Stomach (tissue), 9 donors: ENCODE measurements around the gene PALLD. TPM values are rescaled to one million over a fixed set of nuclear protein-coding genes. Genes with fewer than 3 reads are reported as not detected.

Experiments
- DNase-seq, 2 donors: peaks; one replicate each; pipeline versions ENCODE4 v3.0.0 to v3.0.0-alpha.2; 2013 to 2019
- H3K27ac ChIP-seq, 5 donors: fragments of 200-600 bp in 4 of 5; sonication (generic) in 4 of 5; one replicate each; pipeline ENCODE4 v1.5.1; 2013 to 2019; ENCODE audit warnings: mild to moderate bottlenecking in 1 of 5, moderate library complexity in 1 of 5
- H3K27me3 ChIP-seq, 3 donors: fragments of 200-600 bp; sonication (generic); one replicate each; pipeline ENCODE4 v1.5.1; 2017 to 2019; ENCODE audit warnings: mixed run types in 1 of 3
- H3K36me3 ChIP-seq, 4 donors: fragments of 200-600 bp; sonication (generic); 1 replicate in 3 of 4; 2 replicates in 1 of 4; pipeline ENCODE4 v1.5.1; 2016 to 2019
- H3K4me1 ChIP-seq, 4 donors: fragments of 200-600 bp; sonication (generic); one replicate each; pipeline ENCODE4 v1.5.1; 2016 to 2019
- H3K4me3 ChIP-seq, 4 donors: fragments of 200-600 bp; sonication (generic) in 3 of 4; one replicate each; pipeline ENCODE4 v1.5.1; 2016 to 2019; ENCODE audit warnings: mild to moderate bottlenecking in 1 of 4
- H3K9me3 ChIP-seq, 4 donors: fragments of 200-600 bp; sonication (generic); one replicate each; pipeline ENCODE4 v1.5.1; 2016 to 2019
- EP300 ChIP-seq: sonication (generic); formaldehyde crosslinking; IDR thresholded peaks from one replicate; pipeline ENCODE4 v1.6.1; 2017; ENCODE audit warnings: antibody characterized with exemption
- POLR2A ChIP-seq, 4 donors: fragments of 450-650 bp; IDR thresholded peaks; one replicate each; pipeline ENCODE4 v1.6.1; 2016; ENCODE audit warnings: antibody characterized with exemption in 4 of 4, control low read depth in 2 of 4, mild to moderate bottlenecking in 1 of 4, moderate library complexity in 1 of 4
- POLR2AphosphoS5 ChIP-seq, 3 donors: sonication (generic); formaldehyde crosslinking; IDR thresholded peaks; one replicate each; pipeline ENCODE4 v1.6.1; 2016; ENCODE audit warnings: antibody characterized with exemption in 3 of 3
- WGBS, 5 donors: extraction: QIAGEN DNeasy Blood & Tissue Kit in 3 of 5; methylation state at CpG; one replicate each; pipeline versions ENCODE4 v1.1.5 to v1.1.7; 2013 to 2018; 5-methylcytosine and 5-hydroxymethylcytosine counted together
- intact Hi-C: fragments of 100-400 bp; cut with DNase I; formaldehyde crosslinking; loops from one replicate; pipeline ENCODE4 v1.15.1; 2023; ENCODE audit warnings: low total_unique reads
- polyA plus RNA-seq, 3 donors: library from polyadenylated mRNA; stranded (reverse); fragments of 200-250 nt; gene quantifications; one replicate each; pipeline ENCODE4 v1.2.3, GENCODE V29; 2013
- total RNA-seq, 5 donors: library from RNA; depleted of rRNA; stranded (reverse); fragments of >200 nt; gene quantifications; one replicate each; pipeline versions ENCODE4 v1.1.0 to v1.2.3, GENCODE V29; 2014 to 2016
- TF ChIP-seq, protein P1 (sequence below), 7 experiments: fragments of 450-650 bp in 4 of 7; fragments of 200-600 bp in 3 of 7; sonication (generic) in 3 of 7; IDR thresholded peaks; one replicate each; pipeline ENCODE4 v1.5.1; 2016 to 2019; ENCODE audit warnings: antibody characterized with exemption in 7 of 7, control low read depth in 2 of 7, mild to moderate bottlenecking in 1 of 7
- donor health status: healthy with polysubstance abuse.
- donor health status: Bipolar disorder and iron deficiency.
- donor health status: healthy.

The PALLD gene
- total and polyA plus RNA-seq, 8 donors, result 75.9 to 984 (median 206) TPM

DNA sequence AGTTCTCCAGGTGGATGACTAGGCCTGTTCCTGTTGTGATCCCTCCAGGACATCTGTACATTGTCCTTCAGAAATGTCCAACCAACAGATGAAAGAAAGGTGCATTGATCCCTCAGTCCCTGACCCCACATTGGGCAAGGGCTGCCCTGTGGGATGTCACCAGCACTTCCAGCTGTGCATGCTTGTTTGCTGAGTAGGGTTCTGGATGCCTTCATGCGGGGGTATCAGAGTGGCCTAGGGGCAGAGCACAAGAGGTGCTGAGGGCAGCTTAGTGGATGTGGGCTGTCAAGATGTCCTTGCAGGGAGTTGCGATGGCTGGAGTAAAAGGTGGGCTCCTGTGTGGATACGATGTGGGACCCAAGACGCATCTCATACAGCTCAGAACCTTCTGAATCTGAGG, 112.5 kb downstream of the PALLD start:
- WGBS, 5 donors, result 81 to 98% (median 85%) methylated on average over 4 of the region's 4 CpGs
- no peak overlapping the region for H3K27ac ChIP-seq
- no peaks in the 10 kb centered on the region for H3K9me3 ChIP-seq
- intact Hi-C loops, result no loop called here
- no peaks in the 10 kb centered on the region for H3K36me3 ChIP-seq
- TF ChIP-seq, protein P1, sequence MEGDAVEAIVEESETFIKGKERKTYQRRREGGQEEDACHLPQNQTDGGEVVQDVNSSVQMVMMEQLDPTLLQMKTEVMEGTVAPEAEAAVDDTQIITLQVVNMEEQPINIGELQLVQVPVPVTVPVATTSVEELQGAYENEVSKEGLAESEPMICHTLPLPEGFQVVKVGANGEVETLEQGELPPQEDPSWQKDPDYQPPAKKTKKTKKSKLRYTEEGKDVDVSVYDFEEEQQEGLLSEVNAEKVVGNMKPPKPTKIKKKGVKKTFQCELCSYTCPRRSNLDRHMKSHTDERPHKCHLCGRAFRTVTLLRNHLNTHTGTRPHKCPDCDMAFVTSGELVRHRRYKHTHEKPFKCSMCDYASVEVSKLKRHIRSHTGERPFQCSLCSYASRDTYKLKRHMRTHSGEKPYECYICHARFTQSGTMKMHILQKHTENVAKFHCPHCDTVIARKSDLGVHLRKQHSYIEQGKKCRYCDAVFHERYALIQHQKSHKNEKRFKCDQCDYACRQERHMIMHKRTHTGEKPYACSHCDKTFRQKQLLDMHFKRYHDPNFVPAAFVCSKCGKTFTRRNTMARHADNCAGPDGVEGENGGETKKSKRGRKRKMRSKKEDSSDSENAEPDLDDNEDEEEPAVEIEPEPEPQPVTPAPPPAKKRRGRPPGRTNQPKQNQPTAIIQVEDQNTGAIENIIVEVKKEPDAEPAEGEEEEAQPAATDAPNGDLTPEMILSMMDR (IDR thresholded peaks at IDR 0.05), result no peak
- TF ChIP-seq EP300, result no peak
- no peak for TF ChIP-seq POLR2A (IDR thresholded peaks at IDR 0.05)
- TF ChIP-seq POLR2AphosphoS5 (IDR thresholded peaks at IDR 0.05), result no peak
- no peak overlapping the region for H3K4me3 ChIP-seq
- no peak for DNase-seq
- H3K27me3 ChIP-seq, result no peaks in the 10 kb centered on the region
- peaks cover 0 to 11% (median 10%) of the 10 kb centered on the region in 4 donors for H3K4me1 ChIP-seq

DNA sequence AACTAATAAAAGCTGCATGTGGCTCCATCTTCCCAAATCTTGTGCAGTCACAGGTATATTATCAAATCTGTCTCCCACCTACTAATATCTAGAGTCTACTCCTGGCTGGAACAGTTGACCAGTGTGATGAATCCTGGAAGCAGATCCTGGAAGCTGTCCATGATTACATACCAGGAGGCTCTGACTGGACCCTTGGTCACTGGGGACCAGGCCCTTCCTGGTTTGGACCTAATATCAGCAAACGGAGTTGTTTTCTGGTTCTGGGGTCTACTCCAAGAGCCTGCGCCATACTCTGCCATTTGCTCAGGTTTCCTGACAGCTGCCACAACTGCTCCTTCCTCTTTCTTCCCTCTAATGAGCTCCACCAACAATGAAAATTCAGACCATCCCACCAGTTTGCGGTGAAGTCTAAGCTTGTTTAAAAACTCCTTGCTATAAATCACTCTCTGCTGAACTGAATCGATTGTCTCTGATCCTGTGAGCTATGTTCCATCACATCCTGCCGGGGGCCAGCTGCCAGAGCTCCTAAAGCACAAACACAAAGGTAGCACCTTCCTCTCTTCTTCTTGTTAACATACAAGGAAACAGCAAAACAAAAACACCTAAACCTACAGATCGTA, 114.2 kb downstream of the PALLD start:
- H3K4me1 ChIP-seq, result no peaks in the 10 kb centered on the region
- no peaks in the 10 kb centered on the region for H3K9me3 ChIP-seq
- no peaks in the 10 kb centered on the region for H3K27me3 ChIP-seq
- H3K36me3 ChIP-seq, result no peaks in the 10 kb centered on the region
- TF ChIP-seq POLR2A (IDR thresholded peaks at IDR 0.05) (no peak), EP300 (no peak), POLR2AphosphoS5 (IDR thresholded peaks at IDR 0.05) (no peak)
- TF ChIP-seq, protein P1 (IDR thresholded peaks at IDR 0.05), result no peak
- intact Hi-C loops, result no loop called here
- H3K4me3 ChIP-seq, result no peak overlapping the region
- whole genome bisulfite sequencing, 5 donors, result 66 to 77% (median 71%) methylated on average over 6 of the region's 6 CpGs
- no peak overlapping the region for H3K27ac ChIP-seq
- DNase-seq, result no peak

DNA sequence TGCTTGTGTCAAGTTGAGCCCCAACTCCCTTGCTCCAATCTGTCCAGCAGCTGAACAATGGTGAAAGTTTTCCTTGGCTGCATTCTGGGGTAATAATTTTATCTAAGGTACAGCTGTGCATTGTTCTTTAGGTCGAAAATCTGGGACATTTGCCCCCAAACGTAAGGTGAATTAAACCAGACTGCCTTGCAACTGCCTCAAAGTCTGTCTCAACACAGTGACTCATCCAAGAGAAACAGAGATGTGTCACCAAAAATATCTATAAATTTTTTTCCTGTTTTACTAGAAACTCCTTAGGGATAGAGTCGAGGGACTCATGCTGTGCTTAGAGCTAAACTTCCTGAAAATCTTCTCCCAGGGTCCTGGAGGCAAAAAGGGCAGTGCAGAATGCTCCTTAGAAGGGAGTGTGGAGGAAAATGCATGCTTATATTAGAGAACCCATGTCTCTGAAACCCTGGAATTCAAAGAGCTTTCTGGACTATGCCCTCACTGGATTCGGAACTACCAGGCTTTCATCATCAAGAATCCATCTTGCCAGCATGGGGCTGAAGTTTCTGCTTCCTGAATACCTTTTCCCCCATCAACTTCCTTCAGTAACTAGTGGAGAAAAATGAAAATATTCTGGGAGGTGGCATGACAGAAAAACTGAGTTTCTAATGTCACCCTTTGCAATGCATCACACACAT, 115.7 kb downstream of the PALLD start:
- DNase-seq, result no peak
- TF ChIP-seq POLR2AphosphoS5 (IDR thresholded peaks at IDR 0.05), result no peak
- TF ChIP-seq EP300, result no peak
- TF ChIP-seq POLR2A (IDR thresholded peaks at IDR 0.05), result no peak
- TF ChIP-seq, protein P1 (IDR thresholded peaks at IDR 0.05), result no peak
- Histone ChIP-seq H3K9me3 (no peaks in the 10 kb centered on the region), H3K4me1 (no peaks in the 10 kb centered on the region), H3K27me3 (no peaks in the 10 kb centered on the region), H3K36me3 (no peaks in the 10 kb centered on the region), H3K4me3 (no peak overlapping the region), H3K27ac (no peak overlapping the region)
- intact Hi-C loops, result no loop called here
- 61 to 67% (median 65%) methylated on average over 4 of the region's 4 CpGs for WGBS, 5 donors

DNA sequence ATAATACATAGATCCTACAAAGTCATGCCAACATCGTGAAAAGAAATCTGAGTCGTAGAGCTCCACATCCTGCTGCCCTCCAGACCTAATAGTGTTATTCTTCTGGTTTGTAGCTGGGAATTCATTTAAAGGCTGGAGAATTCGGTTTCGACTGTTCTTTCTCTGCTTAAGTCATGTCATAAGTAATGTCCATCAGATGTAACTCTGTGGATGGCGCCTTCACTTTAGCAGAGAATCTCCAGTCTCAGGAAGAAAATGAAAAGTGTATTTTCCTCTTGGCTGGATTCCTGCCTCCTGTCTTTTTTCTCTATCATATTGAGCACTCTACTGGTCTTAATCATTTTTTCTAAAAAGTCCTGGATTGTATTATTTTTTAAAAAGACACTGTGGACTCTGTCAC, 117.0 kb downstream of the PALLD start:
- no peaks in the 10 kb centered on the region for H3K9me3 ChIP-seq
- no peak overlapping the region for H3K4me3 ChIP-seq
- no peaks in the 10 kb centered on the region for H3K4me1 ChIP-seq
- no peak overlapping the region for H3K27ac ChIP-seq
- WGBS, 5 donors, result 89 to 94% (median 93%) methylated on average over 5 of the region's 5 CpGs
- intact Hi-C loops, result no loop called here
- DNase-seq, result no peak
- H3K27me3 ChIP-seq, result no peaks in the 10 kb centered on the region
- TF ChIP-seq, protein P1 (IDR thresholded peaks at IDR 0.05), result no peak
- H3K36me3 ChIP-seq, result no peaks in the 10 kb centered on the region
